B cell (primary cell): ENCODE measurements around the gene GPR137. TPM values are rescaled to one million over a fixed set of nuclear protein-coding genes. Genes with fewer than 3 reads are reported as not detected.

Source experiments
- ATAC-seq: fragments of 200-7000 bp; cut with Tn5 transposase; one replicate; pipeline ENCODE4 v1.10.0; 2021; ENCODE audit warnings: low read depth, mild to moderate bottlenecking, moderate number of reproducible peaks, moderate library complexity
- CTCF ChIA-PET: fragments of 350-600 bp; sonication (Branson Sonifier 250); formaldehyde crosslinking; loops from one replicate; lab custom pipeline; 2021; ENCODE audit warnings: antibody characterized with exemption, inconsistent platforms; lab: Charles Lee
- POLR2A ChIA-PET: fragments of 350-600 bp; sonication (Branson Sonifier 250); formaldehyde crosslinking; loops from one replicate; lab custom pipeline; 2021; ENCODE audit warnings: antibody characterized with exemption; lab: Charles Lee
- DNase-seq: peaks from one replicate; pipeline ENCODE4 v3.0.0; 2013
- H2AFZ ChIP-seq: 2 replicates; pipeline ENCODE4 v1.6.1; 2012; ENCODE audit warnings: mild to moderate bottlenecking, low read depth, low read length; ENCODE audit not compliant: insufficient read depth, poor library complexity, severe bottlenecking
- H3K27ac ChIP-seq, 2 donors: 1 replicate in 1 of 2; 2 replicates in 1 of 2; pipeline ENCODE4 v1.5.1; 2012 to 2013; ENCODE audit warnings: low read length in 2 of 2, mild to moderate bottlenecking in 2 of 2, moderate library complexity in 1 of 2
- H3K27me3 ChIP-seq, 4 experiments: fragments of 200-600 bp in 1 of 4; sonication (generic) in 1 of 4; replicated peaks in 1 of 4; 1 replicate in 2 of 4; 2 replicates in 2 of 4; pipeline versions ENCODE4 v1.6.1 to v1.7.0; 2013 to 2016; ENCODE audit warnings: low read length in 3 of 4, mild to moderate bottlenecking in 2 of 4, mixed read lengths in 1 of 4, moderate library complexity in 1 of 4; ENCODE audit not compliant: insufficient read depth in 4 of 4, control insufficient read depth in 3 of 4; ENCODE audit errors: control extremely low read depth in 1 of 4
- H3K36me3 ChIP-seq, 2 experiments: replicated peaks in 1 of 2; 1 replicate in 1 of 2; 2 replicates in 1 of 2; pipeline versions ENCODE4 v1.6.1 to v1.7.1; 2013; ENCODE audit warnings: low read length in 1 of 2; ENCODE audit not compliant: insufficient read depth in 2 of 2, control insufficient read depth in 1 of 2; ENCODE audit errors: control extremely low read depth in 1 of 2, extremely low read depth in 1 of 2
- H3K4me1 ChIP-seq, 2 donors: fragments of 200-600 bp in 1 of 2; sonication (generic) in 1 of 2; 1 replicate in 1 of 2; 2 replicates in 1 of 2; pipeline versions ENCODE4 v1.5.1 to v1.6.1; 2013 to 2017; ENCODE audit warnings: low read length in 2 of 2; ENCODE audit not compliant: control insufficient read depth in 2 of 2, insufficient read depth in 2 of 2
- H3K4me2 ChIP-seq: replicated peaks from 2 replicates; pipeline ENCODE3; 2012; ENCODE audit warnings: mild to moderate bottlenecking, low read depth, low read length; ENCODE audit not compliant: poor library complexity, severe bottlenecking
- H3K4me3 ChIP-seq, 5 experiments: fragments of 200-600 bp in 1 of 5; sonication (generic) in 1 of 5; 1 replicate in 3 of 5; 2 replicates in 2 of 5; pipeline versions ENCODE4 v1.5.1 to v1.7.0; 2011 to 2016; ENCODE audit warnings: low read length in 4 of 5, mild to moderate bottlenecking in 4 of 5, low read depth in 2 of 5, control low read depth in 1 of 5, moderate library complexity in 1 of 5; ENCODE audit not compliant: insufficient read depth in 1 of 5; ENCODE audit errors: control extremely low read depth in 1 of 5, extremely low read depth in 1 of 5
- H3K79me2 ChIP-seq: fragments of 200-600 bp; sonication (generic); one replicate; pipeline ENCODE4 v1.6.0; 2016; ENCODE audit warnings: low read length; ENCODE audit not compliant: control insufficient read depth, insufficient read depth
- H3K9ac ChIP-seq: fragments of 200-600 bp; sonication (generic); 2 replicates; pipeline ENCODE4 v1.6.1; 2017; ENCODE audit warnings: mild to moderate bottlenecking, low read length, moderate library complexity
- H3K9me3 ChIP-seq, 3 donors: one replicate each; pipeline versions ENCODE4 v1.6.1 to v1.7.1; 2013; ENCODE audit warnings: low read length in 2 of 3; ENCODE audit not compliant: control insufficient read depth in 2 of 3, insufficient read depth in 1 of 3; ENCODE audit errors: control extremely low read depth in 1 of 3
- H4K20me1 ChIP-seq: 2 replicates; pipeline ENCODE4 v1.6.0; 2012; ENCODE audit warnings: mild to moderate bottlenecking, low read length; ENCODE audit not compliant: insufficient read depth, control insufficient read depth, poor library complexity, severe bottlenecking
- H3K27ac Mint-ChIP-seq: one replicate; pipeline ENCODE4 v1.8.0; 2021; ENCODE audit warnings: mixed read lengths
- H3K27me3 Mint-ChIP-seq: one replicate; pipeline ENCODE4 v1.8.0; 2021; ENCODE audit warnings: mixed read lengths
- H3K4me1 Mint-ChIP-seq: one replicate; pipeline ENCODE4 v1.8.0; 2021; ENCODE audit warnings: mixed read lengths
- H3K4me3 Mint-ChIP-seq: one replicate; pipeline ENCODE4 v1.8.0; 2021; ENCODE audit warnings: mixed read lengths
- H3K9me3 Mint-ChIP-seq: one replicate; pipeline ENCODE4 v1.8.0; 2022; ENCODE audit warnings: mixed read lengths; ENCODE audit not compliant: insufficient read depth
- EZH2 ChIP-seq: IDR thresholded peaks from 2 replicates; pipeline ENCODE4 v1.6.1; 2012; ENCODE audit warnings: borderline replicate concordance, low read depth, mild to moderate bottlenecking, moderate library complexity, low read length; ENCODE audit not compliant: insufficient read depth, poor library complexity, severe bottlenecking
- WGBS: methylation state at CpG from one replicate; pipeline ENCODE4 v1.1.5; 2013; ENCODE audit warnings: missing lambda C conversion rate; ENCODE audit not compliant: insufficient coverage; 5-methylcytosine and 5-hydroxymethylcytosine counted together
- intact Hi-C: fragments of 100-400 bp; cut with micrococcal nuclease; formaldehyde crosslinking; loops from one replicate; pipeline ENCODE4 v1.10.0; 2022
- polyA plus RNA-seq: library from polyadenylated mRNA; depleted of rRNA; stranded (reverse); fragments of >200 nt; gene quantifications from 2 replicates; pipeline ENCODE4 v1.2.3, GENCODE V29; 2012
- total RNA-seq, 2 donors: library from RNA; stranded (reverse); fragments of 120-200 nt in 1 of 2; gene quantifications; 1 replicate in 1 of 2; 2 replicates in 1 of 2; pipeline versions ENCODE4 v1.2.3 to v1.2.4, GENCODE V29; 2013 to 2022
- TF ChIP-seq, protein P1 (sequence below): fragments of 200-600 bp; IDR thresholded peaks from one replicate; pipeline ENCODE4 v1.8.0; 2022; ENCODE audit warnings: antibody characterized with exemption, mild to moderate bottlenecking

The GPR137 gene
- total and polyA plus RNA-seq, 2 donors (not counting 1 experiment from before 2014, with no cell fraction given), result 49.9 to 66.1 TPM

DNA sequence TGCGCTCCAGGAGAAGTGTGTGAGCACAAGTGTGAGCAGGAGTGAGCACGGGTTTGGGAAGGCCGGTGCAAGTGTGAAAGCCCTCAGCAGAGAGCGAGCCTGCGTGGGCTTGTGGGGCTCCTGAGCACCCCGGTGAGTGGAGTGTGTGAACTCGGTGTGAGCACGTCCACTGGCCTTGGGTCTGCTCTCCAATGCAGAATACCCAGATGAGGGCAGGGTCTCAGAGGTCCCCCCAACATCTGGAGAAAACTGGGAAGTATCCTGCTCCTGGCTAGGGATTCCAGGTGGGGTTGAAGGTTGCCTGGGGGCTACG is 20.9 kb downstream of the GPR137 start:
- peak overlapping the region; percentile 77 for H2AFZ ChIP-seq
- no peak for TF ChIP-seq EZH2
- TF ChIP-seq, protein P1, sequence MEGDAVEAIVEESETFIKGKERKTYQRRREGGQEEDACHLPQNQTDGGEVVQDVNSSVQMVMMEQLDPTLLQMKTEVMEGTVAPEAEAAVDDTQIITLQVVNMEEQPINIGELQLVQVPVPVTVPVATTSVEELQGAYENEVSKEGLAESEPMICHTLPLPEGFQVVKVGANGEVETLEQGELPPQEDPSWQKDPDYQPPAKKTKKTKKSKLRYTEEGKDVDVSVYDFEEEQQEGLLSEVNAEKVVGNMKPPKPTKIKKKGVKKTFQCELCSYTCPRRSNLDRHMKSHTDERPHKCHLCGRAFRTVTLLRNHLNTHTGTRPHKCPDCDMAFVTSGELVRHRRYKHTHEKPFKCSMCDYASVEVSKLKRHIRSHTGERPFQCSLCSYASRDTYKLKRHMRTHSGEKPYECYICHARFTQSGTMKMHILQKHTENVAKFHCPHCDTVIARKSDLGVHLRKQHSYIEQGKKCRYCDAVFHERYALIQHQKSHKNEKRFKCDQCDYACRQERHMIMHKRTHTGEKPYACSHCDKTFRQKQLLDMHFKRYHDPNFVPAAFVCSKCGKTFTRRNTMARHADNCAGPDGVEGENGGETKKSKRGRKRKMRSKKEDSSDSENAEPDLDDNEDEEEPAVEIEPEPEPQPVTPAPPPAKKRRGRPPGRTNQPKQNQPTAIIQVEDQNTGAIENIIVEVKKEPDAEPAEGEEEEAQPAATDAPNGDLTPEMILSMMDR, result no peak
- peaks cover 40% of the 10 kb centered on the region for H3K79me2 ChIP-seq
- peaks cover 0 to 12% (median 3%) of the 10 kb centered on the region in 4 experiments for H3K27me3 ChIP-seq
- H3K4me1 ChIP-seq, result peaks cover 11 to 27% of the 10 kb centered on the region in 2 donors
- peak overlapping the region; percentile 76 for H3K4me2 ChIP-seq
- H3K36me3 ChIP-seq, result peaks cover 0 to 9% of the 10 kb centered on the region in 2 experiments
- Mint-ChIP-seq H3K27me3 (no peaks in the 10 kb centered on the region), H3K9me3 (no peaks in the 10 kb centered on the region), H3K4me3 (peak overlapping the region; percentile 98), H3K27ac (peak overlapping the region; percentile 95), H3K4me1 (peaks cover 19% of the 10 kb centered on the region)
- ChIA-PET POLR2A (no interaction called here), CTCF (interaction anchor here (2.6 to 5.3 kb wide), 2 partner anchors 11 to 48 kb away, joined by 11 to 52 read pairs; partner anchors contain the start of genes PRDX5 and TRMT112)
- peaks cover 22% of the 10 kb centered on the region for H4K20me1 ChIP-seq
- intact Hi-C loops, result loop anchor here (1.0 to 10.0 kb wide), 2 partner anchors 49 to 472 kb away; partner anchors contain the start of gene MARK2
- DNase-seq, result no peak
- peak overlapping the region in 1 of 2 donors; percentile 66 for H3K27ac ChIP-seq
- ATAC-seq, result no peak
- H3K4me3 ChIP-seq, result peak overlapping the region; percentile 56 to 87 (median 79)
- peak overlapping the region; percentile 84 for H3K9ac ChIP-seq
- 24% methylated on average over 9 of the region's 9 CpGs for WGBS
- H3K9me3 ChIP-seq, result peaks cover 0 to 3% (median 0%) of the 10 kb centered on the region in 3 donors
